AG10803 (cell line): ENCODE results near the gene MSH5.
A peak's percentile ranks its signal among the peaks of the same experiment; 100 is the strongest.
"Not testable (repeated sequence)": the region's sequence is repeated elsewhere in the genome, so short reads cannot be mapped to it uniquely, and the experiment has no call there.

Source experiments
- DNase-seq: peaks from one replicate; pipeline ENCODE4 v3.0.0; 2010; ENCODE audit warnings: low read depth
- H3K4me3 ChIP-seq: 2 replicates; pipeline ENCODE4 v1.5.1; 2011; ENCODE audit warnings: mild to moderate bottlenecking, low read length, control low read depth
- TF ChIP-seq, protein P1 (sequence below): conservative IDR thresholded peaks from 2 replicates; pipeline ENCODE4 v1.5.1; 2011; ENCODE audit warnings: mild to moderate bottlenecking, low read length, control low read depth, inconsistent platforms

Gene MSH5

DNA sequence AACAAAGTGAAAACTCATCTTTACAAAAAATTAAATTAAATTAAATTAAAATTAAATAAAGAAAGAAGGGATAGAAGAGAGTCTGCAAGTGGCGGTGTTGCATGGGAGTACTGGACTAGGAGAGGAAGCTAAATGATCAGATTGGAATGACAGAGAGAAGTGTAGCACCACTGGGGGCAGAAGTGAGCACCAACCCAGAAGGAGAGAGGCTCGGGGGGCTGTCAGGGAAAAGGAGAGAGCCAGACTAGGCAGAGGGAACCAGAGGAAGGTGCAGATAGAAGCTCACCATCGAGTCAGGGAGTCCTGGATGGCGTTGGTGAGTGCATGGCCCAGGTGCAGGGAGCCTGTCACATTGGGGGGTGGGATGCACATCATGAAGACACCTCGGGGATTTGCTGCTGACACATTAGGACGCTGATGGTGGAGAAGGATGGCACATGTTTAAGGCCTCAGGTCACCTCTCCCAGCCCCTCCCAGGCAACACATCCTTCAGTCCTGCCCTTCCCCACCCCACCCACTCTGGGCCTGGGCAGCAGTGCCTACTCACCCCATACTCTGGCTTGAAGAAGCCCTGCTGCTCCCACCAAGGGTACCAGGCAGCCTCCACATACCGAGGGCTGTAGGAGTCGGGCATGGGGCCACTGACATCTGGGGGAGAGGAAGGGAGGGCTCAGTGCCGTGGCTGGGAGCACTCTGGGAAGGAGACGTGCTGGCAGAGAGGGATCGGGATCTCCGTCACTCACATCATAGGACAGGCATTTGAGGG lies 51.7 kb downstream of the MSH5 start:
- TF ChIP-seq, protein P1, sequence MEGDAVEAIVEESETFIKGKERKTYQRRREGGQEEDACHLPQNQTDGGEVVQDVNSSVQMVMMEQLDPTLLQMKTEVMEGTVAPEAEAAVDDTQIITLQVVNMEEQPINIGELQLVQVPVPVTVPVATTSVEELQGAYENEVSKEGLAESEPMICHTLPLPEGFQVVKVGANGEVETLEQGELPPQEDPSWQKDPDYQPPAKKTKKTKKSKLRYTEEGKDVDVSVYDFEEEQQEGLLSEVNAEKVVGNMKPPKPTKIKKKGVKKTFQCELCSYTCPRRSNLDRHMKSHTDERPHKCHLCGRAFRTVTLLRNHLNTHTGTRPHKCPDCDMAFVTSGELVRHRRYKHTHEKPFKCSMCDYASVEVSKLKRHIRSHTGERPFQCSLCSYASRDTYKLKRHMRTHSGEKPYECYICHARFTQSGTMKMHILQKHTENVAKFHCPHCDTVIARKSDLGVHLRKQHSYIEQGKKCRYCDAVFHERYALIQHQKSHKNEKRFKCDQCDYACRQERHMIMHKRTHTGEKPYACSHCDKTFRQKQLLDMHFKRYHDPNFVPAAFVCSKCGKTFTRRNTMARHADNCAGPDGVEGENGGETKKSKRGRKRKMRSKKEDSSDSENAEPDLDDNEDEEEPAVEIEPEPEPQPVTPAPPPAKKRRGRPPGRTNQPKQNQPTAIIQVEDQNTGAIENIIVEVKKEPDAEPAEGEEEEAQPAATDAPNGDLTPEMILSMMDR = peak; percentile 77
- H3K4me3 ChIP-seq = no peak overlapping the region
- peak; percentile 43 for DNase-seq

DNA sequence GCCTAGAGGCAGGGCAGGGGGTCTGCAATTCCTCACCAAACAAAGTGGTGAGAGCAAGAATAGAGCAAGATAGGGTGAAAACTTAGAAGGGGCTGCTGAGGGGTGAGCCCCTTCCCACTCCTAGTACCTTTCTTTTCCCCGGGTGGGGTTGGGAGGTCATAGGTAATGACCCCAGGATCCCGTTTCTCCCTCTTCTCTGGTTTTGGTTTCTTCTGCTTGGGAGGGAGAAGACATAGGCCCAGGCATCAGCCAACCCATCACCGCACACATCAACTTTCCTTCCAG lies 52.2 kb downstream of the MSH5 start:
- TF ChIP-seq, protein P1 = no peak
- DNase-seq = no peak
- H3K4me3 ChIP-seq = no peak overlapping the region

DNA sequence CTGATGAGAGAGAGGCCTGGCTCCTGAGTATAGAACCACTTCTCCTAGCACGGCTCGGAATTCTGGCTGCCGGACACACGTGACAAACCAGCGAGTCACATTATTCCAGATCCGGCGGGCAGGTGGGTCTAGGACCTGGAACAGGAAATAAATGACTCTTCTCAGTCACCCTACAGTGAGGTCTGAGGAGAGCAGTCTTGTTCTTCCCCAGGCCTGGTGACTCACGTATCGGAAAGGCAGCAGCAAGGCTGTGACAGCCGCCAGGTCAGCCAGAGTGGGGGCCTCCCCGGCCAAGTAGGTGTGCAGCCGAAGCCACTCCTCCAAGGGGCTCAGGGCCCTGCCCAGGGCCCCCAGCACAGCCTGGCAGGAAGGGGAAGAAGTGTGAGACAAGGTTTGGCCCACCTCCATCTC lies 53.0 kb downstream of the MSH5 start:
- DNase-seq = no peak
- no peak overlapping the region for H3K4me3 ChIP-seq
- TF ChIP-seq, protein P1 = no peak

DNA sequence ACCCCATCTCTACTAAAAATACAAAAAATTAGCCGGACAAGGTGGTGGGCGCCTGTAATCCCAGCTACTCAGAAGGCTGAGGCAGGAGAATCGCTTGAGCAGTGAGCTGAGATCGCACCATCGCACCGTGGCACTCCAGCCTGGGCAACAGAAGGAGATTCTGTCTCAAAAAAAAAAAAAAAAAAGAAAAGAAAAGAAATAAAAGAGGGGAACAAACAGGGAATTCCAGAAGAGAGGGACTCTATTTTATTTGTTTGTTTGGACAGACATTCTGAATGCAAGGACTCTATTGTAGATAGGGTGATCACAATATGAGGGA lies 54.1 kb downstream of the MSH5 start:
- DNase-seq = not testable (repeated sequence)
- H3K4me3 ChIP-seq = peak overlapping the region; percentile 93

DNA sequence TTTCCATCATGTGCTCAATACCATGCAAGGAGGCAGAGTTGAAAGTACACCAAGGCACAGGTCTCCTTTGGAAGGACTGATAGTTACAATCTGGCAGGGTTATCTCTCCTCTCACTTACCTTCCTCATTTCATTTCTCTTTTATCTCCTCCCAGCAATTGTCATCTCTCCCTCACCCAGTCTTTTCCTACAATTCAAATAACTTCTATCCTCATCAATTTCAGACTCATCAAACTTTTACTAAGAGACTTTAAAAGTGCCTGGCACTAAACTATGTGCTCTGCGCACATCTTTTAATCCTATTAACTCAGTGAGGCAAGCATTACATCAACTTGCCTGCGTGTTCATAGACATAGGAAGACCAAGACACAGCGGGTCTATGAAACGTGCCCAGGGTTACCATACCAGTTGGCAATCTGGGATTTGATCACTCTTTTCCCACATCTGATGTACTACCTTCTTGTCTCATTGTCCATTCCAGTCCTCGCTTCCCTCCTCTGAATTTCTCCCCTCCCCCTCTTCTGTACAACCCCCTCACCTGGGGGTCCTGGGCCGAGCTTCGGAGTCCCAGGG lies 54.6 kb downstream of the MSH5 start:
- TF ChIP-seq, protein P1 = no peak
- peak overlapping the region; percentile 93 for H3K4me3 ChIP-seq
- DNase-seq = peak; percentile 54

DNA sequence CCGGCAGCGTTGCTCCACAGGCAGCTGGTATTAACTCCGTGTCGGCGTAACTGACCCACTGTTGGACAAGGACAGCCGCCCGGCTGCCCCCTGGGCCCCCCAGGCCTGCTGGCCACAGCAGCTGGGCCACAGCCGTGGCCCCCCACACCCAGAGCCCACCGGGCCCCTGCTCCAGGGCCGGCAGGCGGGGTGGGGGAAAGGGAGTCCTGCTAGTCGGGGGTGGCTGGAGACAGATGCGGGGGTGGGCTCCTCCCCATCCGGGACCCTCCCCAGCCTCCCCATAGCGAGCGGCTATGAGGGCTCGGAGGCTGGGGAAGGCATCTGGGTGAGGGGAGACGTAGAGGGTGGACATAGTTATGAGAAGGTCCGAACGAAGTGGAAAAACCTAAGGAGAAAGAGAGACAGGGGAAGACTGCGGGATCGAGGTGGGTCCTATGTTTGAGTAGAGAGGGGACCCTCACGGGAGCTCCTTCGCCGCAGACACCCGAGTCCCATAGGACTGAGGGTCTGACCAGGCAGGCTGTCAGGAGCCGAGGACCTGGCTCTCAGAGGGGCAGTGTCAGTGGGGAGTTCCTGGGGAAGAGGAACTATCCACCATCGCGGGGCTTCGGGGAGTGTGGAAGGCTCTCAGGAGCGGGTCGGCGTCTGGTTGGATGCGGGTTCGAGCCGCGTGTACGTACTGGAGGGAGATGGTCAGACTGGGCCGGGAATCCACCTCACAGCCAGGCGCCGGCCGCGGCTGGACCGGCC lies 55.2 kb downstream of the MSH5 start:
- DNase-seq = no peak
- TF ChIP-seq, protein P1 = no peak
- H3K4me3 ChIP-seq = peak overlapping the region; percentile 93

DNA sequence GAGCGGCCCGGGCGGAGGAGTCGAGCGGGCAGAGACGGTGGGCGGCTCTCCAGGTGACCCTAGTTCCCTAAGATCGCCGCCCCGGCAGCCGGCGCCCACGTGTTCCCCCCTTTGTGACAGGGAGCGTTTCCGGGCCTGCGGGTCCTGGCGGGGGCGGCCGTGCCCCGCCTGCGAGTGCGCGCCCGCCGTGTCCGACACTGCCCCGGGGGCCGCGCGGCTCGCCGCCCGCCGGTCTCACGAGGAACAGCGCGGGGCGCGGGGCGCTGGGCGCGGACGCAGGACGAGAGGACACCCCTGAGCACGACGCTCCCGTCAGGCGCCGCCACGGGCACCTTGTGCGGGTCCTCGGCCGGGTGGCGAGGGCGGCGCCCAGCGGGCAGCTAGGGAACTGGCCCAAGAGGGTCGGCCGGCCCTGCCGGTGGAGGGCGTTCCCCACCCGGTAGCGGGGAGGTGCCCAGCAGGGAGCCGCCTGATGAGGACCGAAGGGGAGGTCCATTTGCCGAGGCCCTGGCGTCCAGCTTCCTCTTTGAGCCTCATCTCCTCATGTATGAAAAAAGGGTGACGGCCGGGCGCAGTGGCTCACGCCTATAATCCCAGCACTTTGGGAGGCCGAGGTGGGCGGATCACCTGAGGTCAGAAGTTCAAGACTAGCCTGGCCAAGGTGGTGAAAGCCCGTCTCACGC lies 56.0 kb downstream of the MSH5 start, which contains the start of gene VARS1:
Gene VARS1 (minus strand): TSS at position 137 of the 683 bp plus-strand sequence. CDS start 535 bp downstream, outside the sequence.
- H3K4me3 ChIP-seq = peak within 1 kb of the TSS; percentile 93
- TF ChIP-seq, protein P1 = peak; percentile 61
- peak; percentile 89 for DNase-seq
